ENCODE results near the gene CLIC5. TPM values are rescaled to one million over a fixed set of nuclear protein-coding genes. Genes with fewer than 3 reads are reported as not detected.

CLIC5 gene
- total RNA-seq, 2 donors from 2014 or later, result 1.6 to 3.3 TPM

GRCh38 chr6:45922728-45923351 is 92.8 kb downstream of the CLIC5 start:
- WGBS, 2 donors, result 28 to 34% methylated on average over 11 of the region's 11 CpGs
- no peak for TF ChIP-seq POLR2A (IDR thresholded peaks at IDR 0.05)
- TF ChIP-seq, protein P1, sequence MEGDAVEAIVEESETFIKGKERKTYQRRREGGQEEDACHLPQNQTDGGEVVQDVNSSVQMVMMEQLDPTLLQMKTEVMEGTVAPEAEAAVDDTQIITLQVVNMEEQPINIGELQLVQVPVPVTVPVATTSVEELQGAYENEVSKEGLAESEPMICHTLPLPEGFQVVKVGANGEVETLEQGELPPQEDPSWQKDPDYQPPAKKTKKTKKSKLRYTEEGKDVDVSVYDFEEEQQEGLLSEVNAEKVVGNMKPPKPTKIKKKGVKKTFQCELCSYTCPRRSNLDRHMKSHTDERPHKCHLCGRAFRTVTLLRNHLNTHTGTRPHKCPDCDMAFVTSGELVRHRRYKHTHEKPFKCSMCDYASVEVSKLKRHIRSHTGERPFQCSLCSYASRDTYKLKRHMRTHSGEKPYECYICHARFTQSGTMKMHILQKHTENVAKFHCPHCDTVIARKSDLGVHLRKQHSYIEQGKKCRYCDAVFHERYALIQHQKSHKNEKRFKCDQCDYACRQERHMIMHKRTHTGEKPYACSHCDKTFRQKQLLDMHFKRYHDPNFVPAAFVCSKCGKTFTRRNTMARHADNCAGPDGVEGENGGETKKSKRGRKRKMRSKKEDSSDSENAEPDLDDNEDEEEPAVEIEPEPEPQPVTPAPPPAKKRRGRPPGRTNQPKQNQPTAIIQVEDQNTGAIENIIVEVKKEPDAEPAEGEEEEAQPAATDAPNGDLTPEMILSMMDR (IDR thresholded peaks at IDR 0.05), result peak; percentile 19 to 72 (median 59)
- H3K4me1 ChIP-seq, result no peaks in the 10 kb centered on the region
- no peaks in the 10 kb centered on the region for H3K36me3 ChIP-seq (replicated peaks in 1 of 2; ENCODE audit: insufficient read depth in 1 of 2, low read depth in 2 of 2)
- no peak overlapping the region for H3K27ac ChIP-seq
- peak; percentile 35 to 60 (median 56) for DNase-seq
- ATAC-seq, result peak; percentile 55
- H3K9me3 ChIP-seq, result no peaks in the 10 kb centered on the region
- intact Hi-C loops (cut with DNase I), result loop anchor here (5.0 kb wide), 1 partner anchor 1441 kb away; no protein-coding TSS in a partner anchor
- no peak overlapping the region for H3K4me3 ChIP-seq
- no peaks in the 10 kb centered on the region for H3K27me3 ChIP-seq

DNA sequence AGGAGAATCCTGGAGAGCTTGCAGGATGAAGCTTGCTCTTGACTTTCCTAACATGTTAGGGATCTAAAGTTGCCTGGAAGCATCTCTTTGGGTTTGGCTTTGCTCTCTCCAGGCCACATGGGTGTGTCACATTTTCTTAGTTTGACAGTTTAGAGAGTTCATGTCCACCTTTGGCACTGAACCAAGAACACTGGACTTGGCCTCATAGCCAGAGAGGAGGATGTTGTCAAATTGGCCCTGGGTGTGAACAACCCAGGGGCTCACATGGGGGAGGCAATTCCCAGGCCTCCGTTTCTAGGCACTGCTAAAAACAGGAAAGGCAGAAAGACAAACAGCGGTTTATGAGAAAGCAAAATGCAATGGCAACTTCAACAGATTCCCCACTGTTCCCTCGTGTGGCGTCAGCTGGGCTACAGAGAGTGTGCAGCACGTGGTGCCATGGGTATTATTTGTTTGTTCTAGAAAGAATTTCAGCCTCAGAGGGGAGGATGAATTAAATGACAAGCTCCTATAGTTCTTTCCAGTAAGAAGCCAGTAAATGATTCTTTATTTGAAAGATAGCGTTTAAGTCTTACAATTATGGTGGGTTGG is 93.9 kb downstream of the CLIC5 start:
- intact Hi-C loops (cut with DNase I), result loop anchor here (5.0 kb wide), 1 partner anchor 1439 kb away; no protein-coding TSS in a partner anchor
- 67 to 72% methylated on average over 6 of the region's 6 CpGs for WGBS, 2 donors
- Histone ChIP-seq H3K36me3 (replicated peaks in 1 of 2; ENCODE audit: insufficient read depth in 1 of 2, low read depth in 2 of 2) (no peaks in the 10 kb centered on the region), H3K27ac (no peak overlapping the region), H3K9me3 (no peaks in the 10 kb centered on the region), H3K4me3 (no peak overlapping the region), H3K27me3 (no peaks in the 10 kb centered on the region), H3K4me1 (no peaks in the 10 kb centered on the region)
- TF ChIP-seq, protein P1 (IDR thresholded peaks at IDR 0.05), result no peak
- TF ChIP-seq POLR2A (IDR thresholded peaks at IDR 0.05), result no peak
- DNase-seq (no peak), ATAC-seq (no peak)

DNA sequence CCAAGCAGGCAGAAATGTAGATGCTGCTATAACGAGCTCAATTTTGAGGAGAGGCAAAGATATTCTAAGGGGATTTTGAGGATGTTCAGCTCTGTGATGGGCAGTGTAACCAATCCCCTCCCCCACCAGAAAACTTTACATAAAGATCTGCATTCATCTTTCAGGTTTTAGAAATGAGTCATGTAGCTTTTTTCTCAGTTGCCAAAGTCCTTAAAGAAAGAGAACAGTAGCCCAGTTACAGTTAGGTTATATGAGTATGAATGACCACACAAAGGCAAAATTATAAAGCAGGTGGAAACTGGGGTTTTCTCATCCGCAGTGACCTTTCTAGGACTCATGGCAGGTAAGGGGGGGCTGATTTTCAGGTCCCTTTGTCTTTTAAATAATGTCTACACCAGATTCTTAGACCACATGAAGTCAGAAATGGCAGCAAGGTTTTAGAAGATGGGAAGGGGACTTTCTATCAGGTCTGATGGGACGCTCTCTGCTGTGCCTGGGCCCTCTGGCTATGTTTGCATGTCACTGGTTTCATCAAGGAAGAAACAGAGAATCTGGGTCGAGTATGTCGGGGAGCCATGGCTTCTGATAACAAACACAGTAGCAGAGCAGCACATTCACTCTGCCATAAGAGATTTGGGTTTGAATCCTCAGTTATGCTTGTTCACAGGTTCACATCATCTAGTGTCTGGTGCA is 94.7 kb downstream of the CLIC5 start:
- Histone ChIP-seq H3K27me3 (no peaks in the 10 kb centered on the region), H3K4me3 (no peak overlapping the region), H3K36me3 (replicated peaks in 1 of 2; ENCODE audit: insufficient read depth in 1 of 2, low read depth in 2 of 2) (no peaks in the 10 kb centered on the region), H3K9me3 (no peaks in the 10 kb centered on the region), H3K4me1 (no peaks in the 10 kb centered on the region), H3K27ac (no peak overlapping the region)
- no peak for ATAC-seq
- no peak for DNase-seq
- no peak for TF ChIP-seq POLR2A (IDR thresholded peaks at IDR 0.05)
- TF ChIP-seq, protein P1 (IDR thresholded peaks at IDR 0.05), result no peak
- WGBS, 2 donors, result 58 to 67% methylated on average over 5 of the region's 5 CpGs
- intact Hi-C loops (cut with DNase I), result loop anchor here (5.0 kb wide), 1 partner anchor 1439 kb away; no protein-coding TSS in a partner anchor

GRCh38 chr6:45917439-45917838 is 98.2 kb downstream of the CLIC5 start:
- TF ChIP-seq, protein P1 (IDR thresholded peaks at IDR 0.05), result no peak
- TF ChIP-seq POLR2A (IDR thresholded peaks at IDR 0.05), result no peak
- H3K27ac ChIP-seq, result no peak overlapping the region
- intact Hi-C loops (cut with DNase I), result no loop called here
- no peaks in the 10 kb centered on the region for H3K27me3 ChIP-seq
- H3K4me1 ChIP-seq, result no peaks in the 10 kb centered on the region
- DNase-seq (no peak), ATAC-seq (no peak)
- H3K4me3 ChIP-seq, result no peak overlapping the region
- WGBS, 2 donors, result 87 to 90% methylated on average over 2 of the region's 2 CpGs
- H3K9me3 ChIP-seq, result no peaks in the 10 kb centered on the region
- no peaks in the 10 kb centered on the region for H3K36me3 ChIP-seq (replicated peaks in 1 of 2; ENCODE audit: insufficient read depth in 1 of 2, low read depth in 2 of 2)
